SK-N-SH (cell line): Measurements from ENCODE around the gene AGBL4. TPM values are rescaled to one million over a fixed set of nuclear protein-coding genes. Genes with fewer than 3 reads are reported as not detected.

Source experiments
- CTCF ChIA-PET: fragments of 300-600, 350-600 bp; formaldehyde crosslinking; extraction: SDS; loops from one replicate; lab custom pipeline; 2021; lab: Yijun Ruan, JAX
- POLR2A ChIA-PET: fragments of 350-600 bp; sonication (Branson Sonifier 250); formaldehyde crosslinking; extraction: SDS; loops from one replicate; lab custom pipeline; 2020; ENCODE audit warnings: antibody characterized with exemption, inconsistent platforms; lab: Yijun Ruan, JAX
- DNase-seq: peaks from one replicate; pipeline ENCODE4 v3.0.0; 2012
- H2AFZ ChIP-seq: fragments of 200-600 bp; sonication (generic); 2 replicates; pipeline ENCODE4 v1.8.1; 2016; ENCODE audit warnings: antibody characterized with exemption, mild to moderate bottlenecking, low read depth
- H3F3A ChIP-seq: fragments of 200-600 bp; sonication (generic); replicated peaks from 2 replicates; pipeline ENCODE3; 2016; ENCODE audit warnings: antibody characterized with exemption, mild to moderate bottlenecking; ENCODE audit not compliant: insufficient read depth
- H3K27ac ChIP-seq, 2 experiments: fragments of 200-500 bp in 1 of 2; fragments of 200-600 bp in 1 of 2; sonication (Bioruptor generic) in 1 of 2; sonication (generic), shearing (Covaris generic) in 1 of 2; 2 replicates each; pipeline versions ENCODE4 v1.5.1 to v1.6.1; 2014 to 2016; ENCODE audit warnings: low read depth in 2 of 2, inconsistent platforms in 1 of 2, low read length in 1 of 2, mild to moderate bottlenecking in 1 of 2, mixed read lengths in 1 of 2
- H3K27me3 ChIP-seq: fragments of 200-600 bp; sonication (generic), shearing (Covaris generic); 2 replicates; pipeline ENCODE4 v1.6.1; 2016; ENCODE audit warnings: mixed run types; ENCODE audit not compliant: insufficient read depth
- H3K36me3 ChIP-seq, 2 experiments: fragments of 200-500 bp in 1 of 2; fragments of 200-600 bp in 1 of 2; sonication (Bioruptor generic) in 1 of 2; sonication (generic) in 1 of 2; replicated peaks in 1 of 2; 2 replicates each; pipeline versions ENCODE3 to v1.5.1; 2014 to 2016; ENCODE audit warnings: low read length in 1 of 2, mild to moderate bottlenecking in 1 of 2; ENCODE audit not compliant: insufficient read depth in 2 of 2, control insufficient read depth in 1 of 2
- H3K4me1 ChIP-seq, 2 experiments: fragments of 200-500 bp in 1 of 2; fragments of 200-600 bp in 1 of 2; sonication (Bioruptor generic) in 1 of 2; sonication (generic), shearing (Covaris generic) in 1 of 2; 2 replicates each; pipeline versions ENCODE4 v1.5.1 to v1.6.1; 2014 to 2016; ENCODE audit warnings: low read depth in 1 of 2, low read length in 1 of 2, mixed run types in 1 of 2; ENCODE audit not compliant: insufficient read depth in 2 of 2, control insufficient read depth in 1 of 2
- H3K4me2 ChIP-seq: fragments of 200-600 bp; sonication (generic), shearing (Covaris generic); 2 replicates; pipeline ENCODE4 v1.6.1; 2017; ENCODE audit warnings: mixed run types
- H3K4me3 ChIP-seq, 2 experiments: fragments of 200-500 bp in 1 of 2; fragments of 200-600 bp in 1 of 2; sonication (Bioruptor generic) in 1 of 2; sonication (generic), shearing (Covaris generic) in 1 of 2; 2 replicates each; pipeline versions ENCODE4 v1.5.1 to v1.8.1; 2014 to 2016; ENCODE audit warnings: low read depth in 2 of 2, inconsistent platforms in 1 of 2, low read length in 1 of 2, mild to moderate bottlenecking in 1 of 2, mixed read lengths in 1 of 2, moderate library complexity in 1 of 2
- H3K79me2 ChIP-seq: fragments of 200-600 bp; sonication (generic); 2 replicates; pipeline ENCODE4 v1.8.1; 2017; ENCODE audit warnings: mild to moderate bottlenecking; ENCODE audit not compliant: insufficient read depth
- H3K9ac ChIP-seq: fragments of 200-600 bp; sonication (generic); 2 replicates; pipeline ENCODE4 v1.6.1; 2017; ENCODE audit warnings: mixed run types
- H3K9me2 ChIP-seq: fragments of 200-600 bp; sonication (generic); 2 replicates; pipeline ENCODE4 v1.6.1; 2017; ENCODE audit warnings: mixed run types
- H3K9me3 ChIP-seq: fragments of 200-600 bp; sonication (generic); 2 replicates; pipeline ENCODE4 v1.6.1; 2017; ENCODE audit warnings: mixed run types, mild to moderate bottlenecking, moderate library complexity
- H4K20me1 ChIP-seq: fragments of 200-600 bp; sonication (generic); 2 replicates; pipeline ENCODE4 v1.6.1; 2017; ENCODE audit warnings: mild to moderate bottlenecking, mixed run types; ENCODE audit not compliant: insufficient read depth
- CHD2 ChIP-seq: fragments of 150-350 bp; IDR thresholded peaks from 2 replicates; pipeline ENCODE4 v1.6.1; 2018; ENCODE audit warnings: low read length; ENCODE audit not compliant: partially characterized antibody
- EP300 ChIP-seq, 2 experiments: IDR thresholded peaks; 2 replicates each; pipeline versions ENCODE4 v1.4.0 to v1.6.1; 2012; ENCODE audit warnings: borderline replicate concordance in 1 of 2, low read depth in 1 of 2, low read length in 1 of 2
- FOSL2 ChIP-seq: IDR thresholded peaks from 2 replicates; pipeline ENCODE4 v1.4.0; 2012; ENCODE audit warnings: low read depth, mild to moderate bottlenecking, moderate library complexity, borderline replicate concordance
- FOXJ3 ChIP-seq: sonication (generic); formaldehyde crosslinking; IDR thresholded peaks from 2 replicates; pipeline ENCODE4 v1.5.1; 2020; ENCODE audit warnings: mild to moderate bottlenecking, missing genetic modification reagents
- GABPA ChIP-seq: IDR thresholded peaks from 2 replicates; pipeline ENCODE4 v1.4.0; 2012; ENCODE audit warnings: low read depth, mild to moderate bottlenecking
- IRF3 ChIP-seq: fragments of 150-350 bp; IDR thresholded peaks from 2 replicates; pipeline ENCODE4 v1.6.1; 2016; ENCODE audit warnings: mild to moderate bottlenecking, low read depth, low read length
- MAX ChIP-seq: IDR thresholded peaks from 2 replicates; pipeline ENCODE4 v1.4.0; 2012; ENCODE audit warnings: low read depth
- MEF2A ChIP-seq: IDR thresholded peaks from 2 replicates; pipeline ENCODE4 v1.4.0; 2012; ENCODE audit warnings: low read depth, borderline replicate concordance
- PBX3 ChIP-seq: IDR thresholded peaks from 2 replicates; pipeline ENCODE4; 2012
- POLR2AphosphoS5 ChIP-seq: IDR thresholded peaks from 2 replicates; pipeline ENCODE4 v1.6.1; 2012; ENCODE audit warnings: low read depth, low read length
- TCF12 ChIP-seq: IDR thresholded peaks from 2 replicates; pipeline ENCODE4 v1.4.0; 2012
- TEAD4 ChIP-seq: IDR thresholded peaks from 2 replicates; pipeline ENCODE4 v1.4.0; 2012; ENCODE audit warnings: mild to moderate bottlenecking, borderline replicate concordance; ENCODE audit not compliant: insufficient read depth
- USF1 ChIP-seq: IDR thresholded peaks from 2 replicates; pipeline ENCODE4 v1.4.0; 2012; ENCODE audit warnings: low read depth, borderline replicate concordance
- ZBTB33 ChIP-seq: IDR thresholded peaks from 2 replicates; pipeline ENCODE4 v1.4.0; 2012; ENCODE audit warnings: low read depth, borderline replicate concordance
- WGBS: methylation state at CpG from one replicate; pipeline ENCODE4 v1.1.6; 2017; ENCODE audit warnings: low lambda C conversion rate; 5-methylcytosine and 5-hydroxymethylcytosine counted together
- polyA plus RNA-seq, 3 experiments: library from polyadenylated mRNA; depleted of rRNA; stranded (reverse); fragments of >200 nt; gene quantifications; 2 replicates each; pipeline ENCODE4 v1.2.3, GENCODE V29; 2012

The AGBL4 gene
- polyA plus RNA-seq, 1 of the 3 experiments (the other 2 are of a cell fraction): 0.07 TPM

- no peak for TF ChIP-seq ZBTB33
- no peak for TF ChIP-seq MEF2A
- TF ChIP-seq USF1: no peak
- TF ChIP-seq CHD2: no peak
- no peak for TF ChIP-seq TCF12
Observed at GRCh38 chr1:49183489-49183888, 840.3 kb downstream of the AGBL4 start (continued).

GRCh38 chr1:49181033-49181432 is 842.7 kb downstream of the AGBL4 start:
- Histone ChIP-seq H3K36me3 (no peaks in the 10 kb centered on the region), H3K4me1 (no peaks in the 10 kb centered on the region), H2AFZ (no peak overlapping the region), H3K79me2 (no peaks in the 10 kb centered on the region), H3K4me2 (no peak overlapping the region)
- DNase-seq: no peak
- TF ChIP-seq PBX3: no peak
- TF ChIP-seq, all 33 proteins: peak for 0
- H3F3A ChIP-seq: no peaks in the 10 kb centered on the region
- WGBS: 77% methylated on average over 2 of the region's 2 CpGs
- no peaks in the 10 kb centered on the region for H3K9me2 ChIP-seq
- H3K27me3 ChIP-seq: no peaks in the 10 kb centered on the region
- no peak overlapping the region for H3K4me3 ChIP-seq
- no peaks in the 10 kb centered on the region for H3K9me3 ChIP-seq
- ChIA-PET POLR2A (no interaction called here), CTCF (no interaction called here)
- no peaks in the 10 kb centered on the region for H4K20me1 ChIP-seq
- H3K27ac ChIP-seq: no peak overlapping the region
- no peak overlapping the region for H3K9ac ChIP-seq

GRCh38 chr1:49171941-49172593 is 851.7 kb downstream of the AGBL4 start:
- Histone ChIP-seq H3K9me3 (no peaks in the 10 kb centered on the region), H3K27ac (peak overlapping the region in 1 of 2 experiments; percentile 11; a peak in 1 of 4 replicates), H3K4me1 (no peaks in the 10 kb centered on the region), H3K4me2 (no peak overlapping the region), H3K27me3 (no peaks in the 10 kb centered on the region), H3K9ac (no peak overlapping the region), H3F3A (no peaks in the 10 kb centered on the region), H3K4me3 (no peak overlapping the region), H3K79me2 (no peaks in the 10 kb centered on the region), H3K36me3 (no peaks in the 10 kb centered on the region), H3K9me2 (no peaks in the 10 kb centered on the region), H4K20me1 (no peaks in the 10 kb centered on the region), H2AFZ (no peak overlapping the region)
- ChIA-PET CTCF (no interaction called here), POLR2A (no interaction called here)
- TF ChIP-seq TEAD4: no peak
- TF ChIP-seq MEF2A: no peak
- no peak for TF ChIP-seq MAX
- TF ChIP-seq POLR2AphosphoS5: no peak
- no peak for TF ChIP-seq IRF3
- TF ChIP-seq FOXJ3 (CRISPR knock-in tag): no peak
- TF ChIP-seq ZBTB33: no peak
- TF ChIP-seq GABPA: no peak
- no peak for TF ChIP-seq CHD2
- peak; percentile 56 for TF ChIP-seq TCF12
- 0 out of 2 replicates have a peak, but pooled peaks have one; percentile 21 for TF ChIP-seq FOSL2
- TF ChIP-seq EP300 (IDR thresholded peaks at IDR 0.05; ENCODE audit: borderline replicate concordance in 1 of 2, low read depth in 1 of 2, low read length in 1 of 2): peak in 1 of 2 experiments; percentile 14; a peak in 1 of 4 replicates
- 54% methylated on average over 2 of the region's 2 CpGs for WGBS
- DNase-seq: no peak
